SIG-M5 (cell line): Measurements from ENCODE around the gene CD40.

ENCODE experiments used
- DNase-seq: peaks from one replicate; lab custom pipeline; 2025; lab: John Stamatoyannopoulos, UW

The CD40 gene

GRCh38 chr20:46173652-46174468, 55.7 kb downstream of the CD40 start:
- DNase-seq = no peak

- no peak for DNase-seq
These were observed 56.5 kb downstream of the CD40 start for GRCh38 chr20:46174469-46175126.

- no peak for DNase-seq
These were observed 57.0 kb downstream of the CD40 start for GRCh38 chr20:46175127-46175494.

- DNase-seq = no peak
These were observed 58.7 kb downstream of the CD40 start for GRCh38 chr20:46176739-46177378.

GRCh38 chr20:46177768-46178167, 59.7 kb downstream of the CD40 start:
- DNase-seq = no peak

- no peak for DNase-seq
These were observed 60.8 kb downstream of the CD40 start for GRCh38 chr20:46178891-46179290.
